ENCODE data around the gene ABCB8. TPM values are rescaled to one million over a fixed set of nuclear protein-coding genes. Genes with fewer than 3 reads are reported as not detected.

ABCB8 gene
- total RNA-seq, 2 donors from 2014 or later, result 35.9 to 37.2 TPM

- DNase-seq, result peak; percentile 86
- H3K27me3 Mint-ChIP-seq (ENCODE audit: insufficient read depth), result peaks cover 14% of the 10 kb centered on the region
- Histone ChIP-seq H3K9ac (ENCODE audit: extremely low read depth, low read length, poor library complexity, severe bottlenecking) (peak overlapping the region; percentile 67), H3K4me3 (ENCODE audit: low read length) (peak overlapping the region; percentile 94), H3K27me3 (ENCODE audit: control insufficient read depth, insufficient read depth, low read length, poor library complexity, severe bottlenecking) (peaks cover 12% of the 10 kb centered on the region), H3K27ac (ENCODE audit: low read depth, low read length) (no peak overlapping the region), H3K9me3 (ENCODE audit: control insufficient read depth, low read length) (no peaks in the 10 kb centered on the region), H3K36me3 (ENCODE audit: control insufficient read depth, insufficient read depth, low read length) (peaks cover 7% of the 10 kb centered on the region), H3K4me1 (ENCODE audit: control insufficient read depth, insufficient read depth, low read length) (peaks cover 18% of the 10 kb centered on the region)
- peaks cover 40% of the 10 kb centered on the region for H3K4me1 Mint-ChIP-seq
- WGBS, 2 experiments (ENCODE audit: insufficient coverage in 1 of 2, insufficient read length in 1 of 2), result 0% methylated on average over 6 to 17 of the region's 17 CpGs
- H3K36me3 Mint-ChIP-seq (ENCODE audit: low read depth), result peaks cover 8% of the 10 kb centered on the region
- TF ChIP-seq CTCF (conservative IDR thresholded peaks at IDR 0.05), result peak; percentile 39
- no peaks in the 10 kb centered on the region for H3K9me3 Mint-ChIP-seq
- H3K4me3 Mint-ChIP-seq, result peak overlapping the region; percentile 84
- peak overlapping the region; percentile 79 for H3K27ac Mint-ChIP-seq
Observed at GRCh38 chr7:151060113-151060415, 31.8 kb downstream of the ABCB8 start.

GRCh38 chr7:151060416-151061212, 32.4 kb downstream of the ABCB8 start:
- WGBS, 2 experiments (ENCODE audit: insufficient coverage in 1 of 2, insufficient read length in 1 of 2), result 11 to 13% methylated on average over 8 to 19 of the region's 21 CpGs
- peaks cover 40% of the 10 kb centered on the region for H3K4me1 Mint-ChIP-seq

More at GRCh38 chr7:151060416-151061212, 32.4 kb downstream of the ABCB8 start:
- peaks cover 9% of the 10 kb centered on the region for H3K27me3 ChIP-seq (ENCODE audit: control insufficient read depth, insufficient read depth, low read length, poor library complexity, severe bottlenecking)
- H3K36me3 ChIP-seq (ENCODE audit: control insufficient read depth, insufficient read depth, low read length), result peaks cover 13% of the 10 kb centered on the region
- peak overlapping the region; percentile 67 for H3K9ac ChIP-seq (ENCODE audit: extremely low read depth, low read length, poor library complexity, severe bottlenecking)
- Mint-ChIP-seq H3K9me3 (no peaks in the 10 kb centered on the region), H3K27me3 (ENCODE audit: insufficient read depth) (peaks cover 14% of the 10 kb centered on the region), H3K4me3 (peak overlapping the region; percentile 84), H3K27ac (peak overlapping the region; percentile 79), H3K36me3 (ENCODE audit: low read depth) (peaks cover 13% of the 10 kb centered on the region)
- H3K4me3 ChIP-seq (ENCODE audit: low read length), result peak overlapping the region; percentile 94
- peaks cover 18% of the 10 kb centered on the region for H3K4me1 ChIP-seq (ENCODE audit: control insufficient read depth, insufficient read depth, low read length)
- TF ChIP-seq CTCF (conservative IDR thresholded peaks at IDR 0.05), result no peak
- peak; percentile 60 for DNase-seq
- H3K9me3 ChIP-seq (ENCODE audit: control insufficient read depth, low read length), result no peaks in the 10 kb centered on the region
- no peak overlapping the region for H3K27ac ChIP-seq (ENCODE audit: low read depth, low read length)
